WTC11 (cell line): ENCODE results near the gene DDX51. TPM values are rescaled to one million over a fixed set of nuclear protein-coding genes. Genes with fewer than 3 reads are reported as not detected.

Experiments used
- ATAC-seq: fragments of 200-7000 bp; cut with Tn5 transposase; 2 replicates; pipeline ENCODE4 v1.10.0; 2021; ENCODE audit warnings: mild to moderate bottlenecking, moderate library complexity
- CTCF ChIA-PET: fragments of 300-600 bp; sonication (Branson Sonifier 250); formaldehyde crosslinking; loops from one replicate; lab custom pipeline; 2021; ENCODE audit warnings: antibody characterized with exemption; lab: Charles Lee
- POLR2A ChIA-PET: fragments of 350-600 bp; sonication (Branson Sonifier 250); formaldehyde crosslinking; loops from one replicate; lab custom pipeline; 2021; ENCODE audit warnings: antibody characterized with exemption; lab: Charles Lee
- DNase-seq: peaks from one replicate; pipeline ENCODE4 v3.0.0; 2021; ENCODE audit warnings: low spot score
- H3K27ac Mint-ChIP-seq: 2 replicates; pipeline ENCODE4 v1.8.0; 2021; ENCODE audit warnings: mixed read lengths
- H3K27me3 Mint-ChIP-seq: 2 replicates; pipeline ENCODE4 v1.8.0; 2021; ENCODE audit warnings: low read depth, mild to moderate bottlenecking, moderate library complexity, mixed read lengths
- H3K36me3 Mint-ChIP-seq: 2 replicates; pipeline ENCODE4 v1.8.0; 2021; ENCODE audit warnings: mixed read lengths
- H3K4me1 Mint-ChIP-seq: 2 replicates; pipeline ENCODE4 v1.8.0; 2022; ENCODE audit warnings: mixed read lengths
- H3K4me3 Mint-ChIP-seq: 2 replicates; pipeline ENCODE4 v1.8.0; 2021; ENCODE audit warnings: mild to moderate bottlenecking, moderate library complexity, mixed read lengths
- H3K9me3 Mint-ChIP-seq: 2 replicates; pipeline ENCODE4 v1.8.0; 2021; ENCODE audit warnings: mixed read lengths
- CREB1 ChIP-seq: sonication (generic); formaldehyde crosslinking; IDR thresholded peaks from 2 replicates; pipeline ENCODE4 v1.8.0; 2023; ENCODE audit warnings: mild to moderate bottlenecking, missing genetic modification reagents
- ESRRA ChIP-seq: sonication (generic); formaldehyde crosslinking; IDR thresholded peaks from 2 replicates; pipeline ENCODE4 v1.8.1; 2022; ENCODE audit warnings: mild to moderate bottlenecking, missing genetic modification reagents, borderline replicate concordance
- ETV6 ChIP-seq: sonication (generic); formaldehyde crosslinking; IDR thresholded peaks from 2 replicates; pipeline ENCODE4 v1.8.1; 2022; ENCODE audit warnings: mild to moderate bottlenecking, missing genetic modification reagents
- JAZF1 ChIP-seq: fragments of 250-450 bp; sonication (Bioruptor Pico); IDR thresholded peaks from 2 replicates; pipeline ENCODE4 v1.9.0; 2021; ENCODE audit warnings: moderate library complexity, mild to moderate bottlenecking, inconsistent platforms
- NFATC4 ChIP-seq: fragments of 250-450 bp; sonication (Bioruptor Pico); IDR thresholded peaks from 2 replicates; pipeline ENCODE4 v1.9.0; 2021; ENCODE audit warnings: mild to moderate bottlenecking
- NR2C2 ChIP-seq: sonication (generic); formaldehyde crosslinking; IDR thresholded peaks from 2 replicates; pipeline ENCODE4 v1.8.0; 2022; ENCODE audit warnings: mild to moderate bottlenecking, missing genetic modification reagents
- OVOL2 ChIP-seq: fragments of 250-450 bp; sonication (Bioruptor Pico); IDR thresholded peaks from 2 replicates; pipeline ENCODE4 v1.9.0; 2021; ENCODE audit warnings: mild to moderate bottlenecking, borderline replicate concordance
- SMAD3 ChIP-seq: sonication (generic); formaldehyde crosslinking; IDR thresholded peaks from 2 replicates; pipeline ENCODE4 v1.8.0; 2022; ENCODE audit warnings: missing genetic modification reagents, mild to moderate bottlenecking, borderline replicate concordance
- SMAD4 ChIP-seq: sonication (generic); formaldehyde crosslinking; IDR thresholded peaks from 2 replicates; pipeline ENCODE4 v1.8.0; 2022; ENCODE audit warnings: mild to moderate bottlenecking, missing genetic modification reagents
- TEAD1 ChIP-seq: sonication (generic); formaldehyde crosslinking; IDR thresholded peaks from 2 replicates; pipeline ENCODE4 v1.8.0; 2022; ENCODE audit warnings: mild to moderate bottlenecking, missing genetic modification reagents
- ZNF138 ChIP-seq: sonication (generic); formaldehyde crosslinking; conservative IDR thresholded peaks from 2 replicates; pipeline ENCODE4 v1.8.1; 2022; ENCODE audit warnings: mild to moderate bottlenecking, moderate library complexity, missing genetic modification reagents
- ZNF219 ChIP-seq: sonication (generic); formaldehyde crosslinking; IDR thresholded peaks from 2 replicates; pipeline ENCODE4 v1.8.0; 2023; ENCODE audit warnings: missing genetic modification reagents, mild to moderate bottlenecking, borderline replicate concordance
- total RNA-seq: library from RNA; stranded (reverse); gene quantifications from 3 replicates; pipeline ENCODE4 v1.2.3, GENCODE V29; 2021
- TF ChIP-seq, protein P1 (sequence below): sonication (generic); formaldehyde crosslinking; IDR thresholded peaks from 2 replicates; pipeline ENCODE4 v1.8.1; 2023; ENCODE audit warnings: mild to moderate bottlenecking, missing genetic modification reagents
- TF ChIP-seq, protein P2 (sequence below): sonication (generic); formaldehyde crosslinking; IDR thresholded peaks from 2 replicates; pipeline ENCODE4 v1.8.1; 2022; ENCODE audit warnings: low read depth, mild to moderate bottlenecking, moderate library complexity, missing genetic modification reagents, borderline replicate concordance
- TF ChIP-seq, protein P3 (sequence below): sonication (generic); formaldehyde crosslinking; IDR thresholded peaks from 2 replicates; pipeline ENCODE4 v1.8.0; 2022; ENCODE audit warnings: mild to moderate bottlenecking, missing genetic modification reagents
- TF ChIP-seq, protein P4 (sequence below): sonication (generic); formaldehyde crosslinking; IDR thresholded peaks from 2 replicates; pipeline ENCODE4 v1.8.1; 2023; ENCODE audit warnings: mild to moderate bottlenecking, missing genetic modification reagents, moderate library complexity
- TF ChIP-seq, protein P5 (sequence below): sonication (generic); formaldehyde crosslinking; IDR thresholded peaks from 2 replicates; pipeline ENCODE4 v1.8.0; 2023; ENCODE audit warnings: missing genetic modification reagents, mild to moderate bottlenecking, borderline replicate concordance
- TF ChIP-seq, protein P6 (sequence below): sonication (generic); formaldehyde crosslinking; IDR thresholded peaks from 2 replicates; pipeline ENCODE4 v1.8.0; 2022; ENCODE audit warnings: mild to moderate bottlenecking, missing genetic modification reagents
- TF ChIP-seq, protein P7 (sequence below): sonication (generic); formaldehyde crosslinking; IDR thresholded peaks from 2 replicates; pipeline ENCODE4 v1.8.1; 2022; ENCODE audit warnings: low read depth, missing genetic modification reagents, borderline replicate concordance

The DDX51 gene
- total RNA-seq, 1 experiment from 2014 or later, result 32.7 TPM

DNA sequence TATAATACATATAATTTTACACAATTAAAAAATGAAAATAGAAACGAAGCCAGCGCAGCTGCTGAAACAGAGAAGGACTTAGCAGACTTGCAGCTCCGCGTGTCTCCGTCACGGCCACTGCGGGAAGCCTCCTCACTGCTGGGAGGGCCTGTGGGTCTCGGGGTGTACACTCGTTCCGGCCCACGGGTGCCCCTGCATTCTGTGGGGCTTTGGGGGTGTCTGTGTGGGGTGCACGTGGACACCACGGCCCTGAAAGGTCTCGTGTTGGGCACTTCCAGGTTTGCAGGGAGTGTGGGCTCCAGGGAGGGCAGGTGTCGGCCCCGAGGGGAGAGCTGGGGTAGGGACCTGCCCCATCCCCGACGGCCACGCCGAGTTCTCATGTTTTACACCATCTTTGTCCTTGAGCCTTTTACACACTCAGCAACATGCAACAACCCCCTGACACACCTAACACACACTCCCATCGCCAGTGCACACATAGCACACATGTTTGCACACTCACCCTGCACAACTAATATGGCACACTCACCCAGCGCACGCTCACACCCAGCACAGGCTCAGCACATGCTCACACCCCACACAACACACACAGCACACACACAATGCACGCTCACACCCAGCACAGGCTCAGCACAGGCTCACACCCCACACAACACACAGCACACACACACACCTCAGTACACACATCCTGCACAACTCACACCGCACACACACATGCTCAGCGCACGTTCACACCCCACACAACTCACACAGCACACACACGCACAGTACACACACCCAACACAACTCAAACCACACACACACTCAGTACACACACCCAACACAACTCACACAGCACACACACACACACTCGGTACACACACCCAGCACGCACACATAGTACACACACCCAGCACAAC lies 36.8 kb upstream of the DDX51 start:
- Mint-ChIP-seq H3K9me3 (peaks cover 16% of the 10 kb centered on the region), H3K4me3 (no peak overlapping the region), H3K4me1 (peaks cover 10% of the 10 kb centered on the region), H3K36me3 (no peaks in the 10 kb centered on the region), H3K27me3 (peaks cover 74% of the 10 kb centered on the region), H3K27ac (no peak overlapping the region)
- ChIA-PET POLR2A (no interaction called here), CTCF (interaction anchor here (0.8 to 2.5 kb wide), 4 partner anchors 10 to 38 kb away, joined by 3 to 11 read pairs (median 6); no protein-coding TSS in a partner anchor)
- TF ChIP-seq ZNF138 (CRISPR knock-in tag) (no peak), NR2C2 (CRISPR knock-in tag) (no peak)
- TF ChIP-seq, protein P1, sequence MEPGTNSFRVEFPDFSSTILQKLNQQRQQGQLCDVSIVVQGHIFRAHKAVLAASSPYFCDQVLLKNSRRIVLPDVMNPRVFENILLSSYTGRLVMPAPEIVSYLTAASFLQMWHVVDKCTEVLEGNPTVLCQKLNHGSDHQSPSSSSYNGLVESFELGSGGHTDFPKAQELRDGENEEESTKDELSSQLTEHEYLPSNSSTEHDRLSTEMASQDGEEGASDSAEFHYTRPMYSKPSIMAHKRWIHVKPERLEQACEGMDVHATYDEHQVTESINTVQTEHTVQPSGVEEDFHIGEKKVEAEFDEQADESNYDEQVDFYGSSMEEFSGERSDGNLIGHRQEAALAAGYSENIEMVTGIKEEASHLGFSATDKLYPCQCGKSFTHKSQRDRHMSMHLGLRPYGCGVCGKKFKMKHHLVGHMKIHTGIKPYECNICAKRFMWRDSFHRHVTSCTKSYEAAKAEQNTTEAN, result peak; percentile 18; the same call in 1 of the 2 replicates
- DNase-seq (no peak), ATAC-seq (no peak)

DNA sequence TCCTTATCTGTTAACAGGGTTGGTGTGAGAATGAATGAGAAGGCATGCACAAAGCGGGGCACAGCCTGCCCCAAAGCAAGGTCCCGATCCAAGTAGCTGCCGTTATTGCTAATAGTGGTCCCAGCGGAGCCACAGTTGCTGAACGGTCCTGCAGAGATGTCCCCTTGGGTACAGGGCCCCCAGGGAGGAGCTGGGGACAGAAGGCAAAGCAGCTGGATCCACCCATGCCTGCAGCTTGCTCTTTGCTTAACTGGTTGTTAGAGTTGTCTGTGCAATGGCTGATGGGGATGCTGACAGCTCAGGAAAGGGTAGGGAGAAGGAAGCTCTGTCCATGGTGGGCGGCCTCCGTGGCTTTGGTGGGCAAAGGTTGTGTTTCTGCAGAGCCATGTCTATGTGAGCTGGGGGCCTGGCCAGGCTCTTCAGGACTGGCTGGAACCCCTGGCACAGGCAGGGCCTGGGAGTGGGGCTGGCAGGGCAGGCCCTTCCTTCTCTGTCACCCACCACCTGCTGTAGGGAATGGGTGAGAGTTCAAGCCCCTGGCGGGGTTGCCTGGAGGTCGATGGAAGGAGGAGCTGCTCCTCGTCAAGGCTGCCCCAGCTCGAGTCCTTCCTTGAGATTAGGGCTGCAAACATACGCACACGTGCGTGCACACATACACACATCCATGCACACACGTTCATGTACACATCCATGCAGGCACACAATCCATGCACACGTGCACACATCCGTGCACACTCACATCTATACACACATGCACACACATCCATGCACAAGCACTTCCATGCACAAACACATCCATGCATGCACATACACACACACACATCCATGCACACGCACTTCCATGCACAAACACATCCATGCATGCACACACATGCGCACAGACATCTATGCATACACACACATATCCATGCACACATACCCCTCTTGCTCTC lies 35.6 kb upstream of the DDX51 start:
- no peaks in the 10 kb centered on the region for H3K36me3 Mint-ChIP-seq
- H3K4me1 Mint-ChIP-seq, result peaks cover 8% of the 10 kb centered on the region
- no peak overlapping the region for H3K4me3 Mint-ChIP-seq
- DNase-seq (no peak), ATAC-seq (no peak)
- ChIA-PET POLR2A (no interaction called here), CTCF (interaction anchor here (0.6 to 2.8 kb wide), 11 partner anchors 9 to 234 kb away, joined by 3 to 11 read pairs (median 3); no protein-coding TSS in a partner anchor)
- peaks cover 63% of the 10 kb centered on the region for H3K27me3 Mint-ChIP-seq
- peaks cover 16% of the 10 kb centered on the region for H3K9me3 Mint-ChIP-seq
- no peak overlapping the region for H3K27ac Mint-ChIP-seq
- TF ChIP-seq JAZF1 (CRISPR knock-in tag) (no peak), ETV6 (no peak), ZNF219 (CRISPR knock-in tag) (no peak), OVOL2 (no peak), CREB1 (CRISPR knock-in tag) (no peak), NFATC4 (CRISPR knock-in tag) (no peak), SMAD4 (CRISPR knock-in tag) (no peak), ESRRA (CRISPR knock-in tag) (no peak), TEAD1 (CRISPR knock-in tag) (no peak), SMAD3 (CRISPR knock-in tag) (no peak)
- TF ChIP-seq, protein P2, sequence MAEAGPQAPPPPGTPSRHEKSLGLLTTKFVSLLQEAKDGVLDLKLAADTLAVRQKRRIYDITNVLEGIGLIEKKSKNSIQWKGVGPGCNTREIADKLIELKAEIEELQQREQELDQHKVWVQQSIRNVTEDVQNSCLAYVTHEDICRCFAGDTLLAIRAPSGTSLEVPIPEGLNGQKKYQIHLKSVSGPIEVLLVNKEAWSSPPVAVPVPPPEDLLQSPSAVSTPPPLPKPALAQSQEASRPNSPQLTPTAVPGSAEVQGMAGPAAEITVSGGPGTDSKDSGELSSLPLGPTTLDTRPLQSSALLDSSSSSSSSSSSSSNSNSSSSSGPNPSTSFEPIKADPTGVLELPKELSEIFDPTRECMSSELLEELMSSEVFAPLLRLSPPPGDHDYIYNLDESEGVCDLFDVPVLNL (CRISPR knock-in tag), result no peak
- TF ChIP-seq, protein P3, sequence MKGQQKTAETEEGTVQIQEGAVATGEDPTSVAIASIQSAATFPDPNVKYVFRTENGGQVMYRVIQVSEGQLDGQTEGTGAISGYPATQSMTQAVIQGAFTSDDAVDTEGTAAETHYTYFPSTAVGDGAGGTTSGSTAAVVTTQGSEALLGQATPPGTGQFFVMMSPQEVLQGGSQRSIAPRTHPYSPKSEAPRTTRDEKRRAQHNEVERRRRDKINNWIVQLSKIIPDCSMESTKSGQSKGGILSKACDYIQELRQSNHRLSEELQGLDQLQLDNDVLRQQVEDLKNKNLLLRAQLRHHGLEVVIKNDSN (CRISPR knock-in tag), result no peak
- TF ChIP-seq, protein P4, sequence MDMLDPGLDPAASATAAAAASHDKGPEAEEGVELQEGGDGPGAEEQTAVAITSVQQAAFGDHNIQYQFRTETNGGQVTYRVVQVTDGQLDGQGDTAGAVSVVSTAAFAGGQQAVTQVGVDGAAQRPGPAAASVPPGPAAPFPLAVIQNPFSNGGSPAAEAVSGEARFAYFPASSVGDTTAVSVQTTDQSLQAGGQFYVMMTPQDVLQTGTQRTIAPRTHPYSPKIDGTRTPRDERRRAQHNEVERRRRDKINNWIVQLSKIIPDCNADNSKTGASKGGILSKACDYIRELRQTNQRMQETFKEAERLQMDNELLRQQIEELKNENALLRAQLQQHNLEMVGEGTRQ (CRISPR knock-in tag), result no peak
- TF ChIP-seq, protein P5, sequence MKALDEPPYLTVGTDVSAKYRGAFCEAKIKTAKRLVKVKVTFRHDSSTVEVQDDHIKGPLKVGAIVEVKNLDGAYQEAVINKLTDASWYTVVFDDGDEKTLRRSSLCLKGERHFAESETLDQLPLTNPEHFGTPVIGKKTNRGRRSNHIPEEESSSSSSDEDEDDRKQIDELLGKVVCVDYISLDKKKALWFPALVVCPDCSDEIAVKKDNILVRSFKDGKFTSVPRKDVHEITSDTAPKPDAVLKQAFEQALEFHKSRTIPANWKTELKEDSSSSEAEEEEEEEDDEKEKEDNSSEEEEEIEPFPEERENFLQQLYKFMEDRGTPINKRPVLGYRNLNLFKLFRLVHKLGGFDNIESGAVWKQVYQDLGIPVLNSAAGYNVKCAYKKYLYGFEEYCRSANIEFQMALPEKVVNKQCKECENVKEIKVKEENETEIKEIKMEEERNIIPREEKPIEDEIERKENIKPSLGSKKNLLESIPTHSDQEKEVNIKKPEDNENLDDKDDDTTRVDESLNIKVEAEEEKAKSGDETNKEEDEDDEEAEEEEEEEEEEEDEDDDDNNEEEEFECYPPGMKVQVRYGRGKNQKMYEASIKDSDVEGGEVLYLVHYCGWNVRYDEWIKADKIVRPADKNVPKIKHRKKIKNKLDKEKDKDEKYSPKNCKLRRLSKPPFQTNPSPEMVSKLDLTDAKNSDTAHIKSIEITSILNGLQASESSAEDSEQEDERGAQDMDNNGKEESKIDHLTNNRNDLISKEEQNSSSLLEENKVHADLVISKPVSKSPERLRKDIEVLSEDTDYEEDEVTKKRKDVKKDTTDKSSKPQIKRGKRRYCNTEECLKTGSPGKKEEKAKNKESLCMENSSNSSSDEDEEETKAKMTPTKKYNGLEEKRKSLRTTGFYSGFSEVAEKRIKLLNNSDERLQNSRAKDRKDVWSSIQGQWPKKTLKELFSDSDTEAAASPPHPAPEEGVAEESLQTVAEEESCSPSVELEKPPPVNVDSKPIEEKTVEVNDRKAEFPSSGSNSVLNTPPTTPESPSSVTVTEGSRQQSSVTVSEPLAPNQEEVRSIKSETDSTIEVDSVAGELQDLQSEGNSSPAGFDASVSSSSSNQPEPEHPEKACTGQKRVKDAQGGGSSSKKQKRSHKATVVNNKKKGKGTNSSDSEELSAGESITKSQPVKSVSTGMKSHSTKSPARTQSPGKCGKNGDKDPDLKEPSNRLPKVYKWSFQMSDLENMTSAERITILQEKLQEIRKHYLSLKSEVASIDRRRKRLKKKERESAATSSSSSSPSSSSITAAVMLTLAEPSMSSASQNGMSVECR, result no peak
- TF ChIP-seq, protein P6, sequence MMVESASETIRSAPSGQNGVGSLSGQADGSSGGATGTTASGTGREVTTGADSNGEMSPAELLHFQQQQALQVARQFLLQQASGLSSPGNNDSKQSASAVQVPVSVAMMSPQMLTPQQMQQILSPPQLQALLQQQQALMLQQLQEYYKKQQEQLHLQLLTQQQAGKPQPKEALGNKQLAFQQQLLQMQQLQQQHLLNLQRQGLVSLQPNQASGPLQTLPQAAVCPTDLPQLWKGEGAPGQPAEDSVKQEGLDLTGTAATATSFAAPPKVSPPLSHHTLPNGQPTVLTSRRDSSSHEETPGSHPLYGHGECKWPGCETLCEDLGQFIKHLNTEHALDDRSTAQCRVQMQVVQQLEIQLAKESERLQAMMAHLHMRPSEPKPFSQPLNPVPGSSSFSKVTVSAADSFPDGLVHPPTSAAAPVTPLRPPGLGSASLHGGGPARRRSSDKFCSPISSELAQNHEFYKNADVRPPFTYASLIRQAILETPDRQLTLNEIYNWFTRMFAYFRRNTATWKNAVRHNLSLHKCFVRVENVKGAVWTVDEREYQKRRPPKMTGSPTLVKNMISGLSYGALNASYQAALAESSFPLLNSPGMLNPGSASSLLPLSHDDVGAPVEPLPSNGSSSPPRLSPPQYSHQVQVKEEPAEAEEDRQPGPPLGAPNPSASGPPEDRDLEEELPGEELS (CRISPR knock-in tag), result no peak
- TF ChIP-seq, protein P7, sequence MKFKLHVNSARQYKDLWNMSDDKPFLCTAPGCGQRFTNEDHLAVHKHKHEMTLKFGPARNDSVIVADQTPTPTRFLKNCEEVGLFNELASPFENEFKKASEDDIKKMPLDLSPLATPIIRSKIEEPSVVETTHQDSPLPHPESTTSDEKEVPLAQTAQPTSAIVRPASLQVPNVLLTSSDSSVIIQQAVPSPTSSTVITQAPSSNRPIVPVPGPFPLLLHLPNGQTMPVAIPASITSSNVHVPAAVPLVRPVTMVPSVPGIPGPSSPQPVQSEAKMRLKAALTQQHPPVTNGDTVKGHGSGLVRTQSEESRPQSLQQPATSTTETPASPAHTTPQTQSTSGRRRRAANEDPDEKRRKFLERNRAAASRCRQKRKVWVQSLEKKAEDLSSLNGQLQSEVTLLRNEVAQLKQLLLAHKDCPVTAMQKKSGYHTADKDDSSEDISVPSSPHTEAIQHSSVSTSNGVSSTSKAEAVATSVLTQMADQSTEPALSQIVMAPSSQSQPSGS (CRISPR knock-in tag), result no peak
